CD4-positive, alpha-beta T cell treated with Interferon gamma for 1 hour (primary cell): ENCODE measurements around the gene ENKD1.
A peak's percentile ranks its signal among the peaks of the same experiment; 100 is the strongest.

ENCODE experiments used
- DNase-seq: peaks from one replicate; pipeline ENCODE4 v3.0.0-alpha.2; 2020

ENKD1 gene

GRCh38 chr16:67662653-67663010, 3.9 kb downstream of the ENKD1 start:
- no peak for DNase-seq

- DNase-seq, result no peak
These were observed 4.5 kb downstream of the ENKD1 start for GRCh38 chr16:67661886-67662652.

- peak; percentile 11 for DNase-seq
These were observed 5.3 kb downstream of the ENKD1 start for GRCh38 chr16:67661101-67661761.

GRCh38 chr16:67660564-67661028, 6.0 kb downstream of the ENKD1 start, which contains the start of gene PARD6A:
Gene PARD6A, plus strand, starts transcription at chr16:67660960. Its CDS starts 79 bp downstream, at chr16:67661039.
- peak; percentile 98 for DNase-seq

- DNase-seq, result peak; percentile 92
These were observed 6.6 kb downstream of the ENKD1 start, which contains the start of gene ACD for GRCh38 chr16:67659675-67660563. Gene ACD, minus strand, starts transcription at chr16:67660260. Its CDS starts 40 bp downstream, at chr16:67660220.

- DNase-seq, result no peak
These were observed 7.5 kb downstream of the ENKD1 start for GRCh38 chr16:67658849-67659674.

- no peak for DNase-seq
These were observed 8.6 kb downstream of the ENKD1 start for GRCh38 chr16:67657751-67658518.

- no peak for DNase-seq
These were observed 9.4 kb downstream of the ENKD1 start for GRCh38 chr16:67657017-67657608.

- no peak for DNase-seq
These were observed 10.1 kb downstream of the ENKD1 start for GRCh38 chr16:67656344-67657016.

- no peak for DNase-seq
These were observed 11.2 kb downstream of the ENKD1 start for GRCh38 chr16:67655363-67655762.

GRCh38 chr16:67654403-67654911, 12.1 kb downstream of the ENKD1 start:
- DNase-seq, result no peak

- no peak for DNase-seq
These were observed 12.7 kb downstream of the ENKD1 start for GRCh38 chr16:67653789-67654402.

- DNase-seq, result no peak
These were observed 13.3 kb downstream of the ENKD1 start for GRCh38 chr16:67653128-67653788.

GRCh38 chr16:67652578-67653127, 13.9 kb downstream of the ENKD1 start:
- DNase-seq, result no peak

GRCh38 chr16:67651847-67652246, 14.7 kb downstream of the ENKD1 start:
- no peak for DNase-seq

GRCh38 chr16:67651039-67651438, 15.5 kb downstream of the ENKD1 start:
- no peak for DNase-seq

- no peak for DNase-seq
These were observed 16.5 kb downstream of the ENKD1 start for GRCh38 chr16:67650023-67650422.

GRCh38 chr16:67649494-67649931, 17.0 kb downstream of the ENKD1 start:
- no peak for DNase-seq
